HG02571 (cell line): ENCODE results near the gene COL13A1.

ENCODE experiments used
- ATAC-seq: cut with Tn5 transposase; IDR thresholded peaks from one replicate; pipeline ENCODE4 v1.9.1; 2021; ENCODE audit warnings: mild to moderate bottlenecking, moderate library complexity; ENCODE audit not compliant: unreplicated experiment

The COL13A1 gene

DNA sequence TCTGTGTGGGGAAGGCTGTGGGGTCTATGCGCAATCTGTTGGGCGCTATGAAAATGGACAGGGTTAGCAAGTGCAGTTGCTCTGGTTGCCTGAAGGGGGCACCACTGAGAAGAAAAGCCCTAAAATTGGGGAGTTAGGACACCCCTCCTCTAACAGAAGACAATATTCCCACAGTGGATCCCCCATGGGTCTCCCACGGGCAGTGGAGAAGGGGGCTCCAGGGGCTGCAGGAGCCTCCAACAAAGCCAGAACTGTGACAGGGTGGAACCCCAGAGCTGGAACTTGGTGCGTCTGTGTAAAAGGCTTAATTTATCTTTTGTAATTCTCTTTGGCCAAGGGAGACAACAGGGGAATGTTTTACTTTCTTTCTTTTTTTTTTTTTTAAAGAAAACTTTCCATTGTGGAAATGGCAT is 12.5 kb upstream of the COL13A1 start:
- ATAC-seq = no peak

GRCh38 chr10:69791812-69792211 is 9.9 kb upstream of the COL13A1 start:
- no peak for ATAC-seq

- ATAC-seq = no peak
These were observed 9.4 kb upstream of the COL13A1 start for GRCh38 chr10:69792341-69792740.

GRCh38 chr10:69794673-69795072 is 7.0 kb upstream of the COL13A1 start:
- ATAC-seq = no peak

DNA sequence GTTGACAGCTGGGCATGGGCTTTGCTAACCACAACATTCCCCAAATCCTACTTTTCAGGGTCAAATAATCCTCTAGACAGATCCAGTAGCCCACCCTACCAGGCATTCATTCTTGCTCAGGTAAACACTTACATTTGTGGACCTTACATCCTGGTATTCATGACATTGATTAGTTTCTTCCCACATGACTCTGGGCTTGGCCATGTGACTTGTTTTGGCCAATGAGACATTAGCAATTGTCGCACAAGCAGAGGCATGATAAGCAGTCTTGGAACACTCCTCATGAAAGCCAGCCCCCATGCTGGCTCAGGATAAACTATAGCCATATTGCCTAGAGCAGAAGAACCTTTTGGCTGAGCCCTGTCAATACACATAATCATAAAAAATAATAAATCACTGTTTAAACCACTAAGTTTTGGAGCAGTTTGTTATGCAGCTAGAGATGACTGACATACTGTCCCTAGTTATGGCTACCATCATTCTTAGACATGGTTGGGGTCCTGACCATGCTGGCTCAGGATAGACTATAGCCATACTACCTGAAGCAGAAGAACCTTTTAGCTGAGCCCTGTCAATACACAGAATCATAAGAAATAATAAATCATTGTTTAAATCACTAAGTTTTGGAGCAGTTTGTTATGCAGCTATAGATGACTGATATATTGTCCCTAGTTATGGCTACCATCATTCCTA is 6.3 kb upstream of the COL13A1 start:
- ATAC-seq = no peak

GRCh38 chr10:69797959-69798358 is 3.7 kb upstream of the COL13A1 start:
- ATAC-seq = no peak

GRCh38 chr10:69800109-69800508 is 1.6 kb upstream of the COL13A1 start:
- ATAC-seq = no peak

GRCh38 chr10:69800665-69801064 is 1.0 kb upstream of the COL13A1 start:
- no peak for ATAC-seq

- no peak for ATAC-seq
These were observed 642 bp upstream of the COL13A1 start for GRCh38 chr10:69801094-69801433.

DNA sequence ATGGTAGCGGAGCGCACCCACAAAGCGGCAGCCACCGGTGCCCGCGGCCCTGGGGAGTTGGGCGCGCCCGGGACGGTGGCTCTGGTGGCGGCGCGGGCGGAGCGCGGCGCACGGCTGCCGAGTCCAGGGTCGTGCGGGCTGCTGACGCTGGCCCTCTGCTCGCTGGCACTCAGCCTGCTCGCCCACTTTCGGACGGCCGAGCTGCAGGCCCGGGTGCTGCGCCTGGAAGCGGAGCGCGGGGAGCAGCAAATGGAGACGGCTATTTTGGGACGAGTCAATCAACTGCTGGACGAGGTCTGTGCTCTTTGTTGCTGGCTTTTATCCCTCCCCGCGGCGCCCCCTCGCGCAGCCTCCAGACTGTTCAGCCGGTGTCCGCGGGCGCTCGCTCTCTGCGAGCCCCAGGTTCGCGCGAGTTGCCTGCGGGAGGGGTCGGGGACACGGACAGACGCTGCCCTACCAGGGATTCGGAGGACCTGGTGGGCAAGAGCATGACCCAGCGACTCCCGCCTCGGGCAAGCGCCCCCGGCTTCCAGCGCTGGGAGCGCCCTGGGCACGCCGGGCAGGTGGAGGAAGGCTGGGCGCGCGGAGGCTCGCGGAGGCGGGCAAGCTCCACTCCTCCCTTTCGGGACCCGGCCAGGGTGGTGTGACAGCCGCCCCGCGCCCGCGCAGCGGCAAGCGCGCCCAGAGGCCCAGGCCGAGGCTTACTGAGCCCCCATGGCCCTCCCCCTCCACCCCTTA is 887 bp downstream of the COL13A1 start:
- no peak for ATAC-seq

GRCh38 chr10:69803809-69804208 is 2.1 kb downstream of the COL13A1 start:
- no peak for ATAC-seq

- no peak for ATAC-seq
These were observed 3.1 kb downstream of the COL13A1 start for GRCh38 chr10:69804775-69805174.

GRCh38 chr10:69807122-69807521 is 5.4 kb downstream of the COL13A1 start:
- ATAC-seq = no peak

DNA sequence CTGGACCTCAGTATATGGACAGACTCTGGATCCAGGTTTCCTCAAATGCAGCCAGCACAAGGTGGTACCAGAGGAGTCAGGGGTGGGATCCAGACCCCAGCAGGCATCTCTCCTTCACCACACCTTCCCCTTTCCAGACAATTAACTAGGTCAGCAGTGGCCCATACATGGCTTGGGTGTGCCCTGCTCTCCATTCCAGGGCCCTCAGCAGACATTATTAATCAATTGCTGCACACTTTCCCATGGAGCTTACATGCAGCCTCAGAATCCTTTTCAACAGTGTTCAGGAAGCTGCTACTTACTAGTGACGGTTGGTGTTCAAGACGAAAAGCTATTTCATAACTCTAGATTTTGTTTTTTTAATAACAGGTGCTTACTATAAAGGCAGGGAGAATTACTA is 6.0 kb downstream of the COL13A1 start:
- no peak for ATAC-seq

- ATAC-seq = no peak
These were observed 7.6 kb downstream of the COL13A1 start for GRCh38 chr10:69809318-69809717.

DNA sequence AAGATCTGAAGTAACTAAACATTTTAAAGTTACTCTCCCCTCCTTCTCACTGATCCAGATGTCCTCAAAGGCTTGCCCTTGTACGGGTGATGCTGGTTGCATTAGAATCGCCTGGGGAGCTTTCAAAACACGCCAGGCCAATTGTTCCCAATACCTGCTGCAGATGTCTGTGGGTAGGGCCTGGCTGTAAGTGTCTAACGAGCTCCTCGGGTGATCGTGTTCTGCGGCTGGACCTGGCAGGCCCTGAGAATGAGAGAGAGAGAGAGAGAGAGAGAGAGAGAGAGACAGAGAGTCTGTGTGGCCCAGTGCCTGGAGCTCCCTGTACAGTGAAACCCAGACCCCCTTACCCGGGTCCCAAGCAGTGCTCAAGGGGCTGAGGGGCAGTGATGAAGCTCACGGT is 8.4 kb downstream of the COL13A1 start:
- ATAC-seq = no peak

- ATAC-seq = no peak
These were observed 9.1 kb downstream of the COL13A1 start for GRCh38 chr10:69810675-69811397.

DNA sequence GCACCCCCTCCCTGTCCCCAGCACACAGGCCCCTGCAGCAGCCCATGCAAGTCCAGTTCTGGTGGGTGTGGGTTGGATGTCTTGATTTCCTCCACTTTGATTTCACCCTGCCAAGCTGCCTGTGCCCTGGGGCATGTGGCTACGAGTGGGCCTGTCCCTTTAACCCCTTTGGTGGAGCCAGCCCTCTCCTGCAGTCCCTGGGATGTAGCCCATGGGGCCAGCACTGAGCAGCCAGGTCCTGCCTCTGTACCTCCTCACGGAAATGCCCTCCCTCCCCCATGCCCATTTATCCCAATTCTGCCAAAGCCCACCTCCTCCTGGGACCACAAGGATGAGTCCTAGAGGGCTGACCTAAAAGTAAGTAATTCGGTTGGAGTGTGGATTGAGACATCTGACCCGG is 11.9 kb downstream of the COL13A1 start:
- no peak for ATAC-seq

GRCh38 chr10:69814251-69814650 is 12.5 kb downstream of the COL13A1 start:
- no peak for ATAC-seq

DNA sequence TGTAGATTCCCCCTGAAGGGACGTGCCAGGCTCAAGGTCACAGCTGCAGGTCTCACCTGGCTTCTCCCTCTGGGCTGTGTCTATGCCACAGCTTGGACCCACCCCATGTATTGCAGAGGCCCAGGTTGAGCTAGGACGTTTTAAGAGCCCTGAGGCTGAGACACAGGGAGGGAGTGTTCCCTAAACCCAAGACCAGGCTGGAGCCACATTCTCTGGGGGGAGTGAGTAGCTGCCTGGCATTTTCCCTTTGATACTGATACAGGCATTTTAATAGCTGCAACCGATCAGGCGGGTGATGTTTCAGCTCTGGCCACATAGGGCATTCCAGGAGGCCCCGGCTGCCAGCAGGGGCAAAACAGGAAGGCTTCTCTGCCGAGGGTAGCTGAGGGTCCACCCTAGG is 13.4 kb downstream of the COL13A1 start:
- no peak for ATAC-seq

DNA sequence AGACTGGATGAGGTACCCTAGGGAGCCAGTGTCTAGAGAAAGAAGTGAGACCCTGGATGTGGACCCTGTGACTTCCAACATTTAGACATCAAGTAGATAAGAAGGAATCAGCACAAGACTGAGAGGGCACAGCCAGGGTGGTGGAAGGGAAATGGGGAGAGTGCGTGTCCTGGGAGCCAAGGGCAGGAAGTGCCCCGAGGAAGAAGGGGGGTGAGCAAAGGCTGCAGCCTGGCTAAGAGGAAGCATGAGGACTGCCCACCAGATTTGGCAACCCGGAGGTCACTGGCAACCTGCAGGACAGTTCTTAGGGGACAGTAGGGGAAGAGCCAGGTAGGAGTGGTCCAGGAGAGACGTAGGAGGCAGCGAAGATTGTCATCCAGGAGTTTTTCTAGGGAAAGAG is 14.8 kb downstream of the COL13A1 start:
- ATAC-seq = no peak

DNA sequence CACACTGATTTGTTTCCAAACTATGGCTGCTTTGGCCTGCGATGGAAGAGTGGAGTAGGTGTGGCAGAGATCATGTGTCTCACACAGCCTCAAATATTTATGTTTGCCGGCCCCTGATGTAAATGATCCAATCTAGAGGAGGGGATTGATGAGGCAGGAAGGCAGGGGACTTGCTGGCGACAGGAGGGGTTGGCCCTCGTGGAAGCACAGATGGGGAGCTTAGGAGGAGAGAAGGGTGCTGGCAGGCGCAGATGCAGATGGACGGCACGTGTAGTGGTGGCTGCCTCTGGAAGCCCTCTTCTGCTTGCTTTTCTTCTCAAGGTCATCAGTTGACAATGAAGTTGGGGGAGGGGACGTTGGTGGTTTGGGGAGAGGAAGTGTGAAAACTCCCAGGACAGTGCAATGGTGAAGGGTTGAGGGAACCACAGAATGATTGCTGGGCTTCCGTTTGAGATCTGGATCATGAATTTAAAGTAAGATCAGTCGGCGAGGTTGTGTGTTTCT is 15.4 kb downstream of the COL13A1 start:
- no peak for ATAC-seq
